ENCODE measurements around the gene TNFRSF4. TPM values are rescaled to one million over a fixed set of nuclear protein-coding genes. Genes with fewer than 3 reads are reported as not detected.

TNFRSF4 gene
- total and polyA plus RNA-seq, 9 of the 15 experiments (the other 6 are each of a cell fraction or from before 2014, with no cell fraction given) = 0.07 to 0.44 (median 0.19) TPM; not detected in 5

- no peak for TF ChIP-seq ZNF280B (CRISPR knock-in tag; IDR thresholded peaks at IDR 0.05)
- no peak for TF ChIP-seq L3MBTL2 (IDR thresholded peaks at IDR 0.05)
- TF ChIP-seq PHTF2 (CRISPR knock-in tag; IDR thresholded peaks at IDR 0.05) = no peak
- no peak for TF ChIP-seq EWSR1 (IDR thresholded peaks at IDR 0.05; ENCODE audit: borderline replicate concordance, low read depth, partially characterized antibody)
- no peak for TF ChIP-seq KLF10 (CRISPR knock-in tag; IDR thresholded peaks at IDR 0.05)
- TF ChIP-seq RUNX1 (IDR thresholded peaks at IDR 0.05; ENCODE audit: low read depth) = no peak
- peak; percentile 40 to 74; a peak in 3 of 4 replicates for TF ChIP-seq KDM1A (IDR thresholded peaks at IDR 0.05)
- TF ChIP-seq ZNF436 (CRISPR knock-in tag; IDR thresholded peaks at IDR 0.05) = peak; percentile 59; the same call in 1 of the 2 replicates
- no peak for TF ChIP-seq ATF4 (CRISPR knock-in tag; IDR thresholded peaks at IDR 0.05)
- TF ChIP-seq IRF1 (CRISPR knock-in tag; IDR thresholded peaks at IDR 0.05; ENCODE audit: borderline replicate concordance) = no peak
- peak; percentile 97 for TF ChIP-seq ZFP36 (IDR thresholded peaks at IDR 0.05; ENCODE audit: low read depth, low read length, partially characterized antibody)
- no peak for TF ChIP-seq WHSC1 (IDR thresholded peaks at IDR 0.05; ENCODE audit: low read length)
- no peak for TF ChIP-seq SNRNP70 (optimal IDR thresholded peaks at IDR 0.05; ENCODE audit: low read depth, low read length)
- TF ChIP-seq KLF16 (IDR thresholded peaks at IDR 0.05) = no peak
- peak; percentile 39; the same call in 1 of the 2 replicates for TF ChIP-seq ZBTB7A (IDR thresholded peaks at IDR 0.05; ENCODE audit: borderline replicate concordance, control insufficient read depth, low read depth, low read length)
- no peak for TF ChIP-seq CREB1 (IDR thresholded peaks at IDR 0.05)
- TF ChIP-seq CREB1 (CRISPR knock-in tag; IDR thresholded peaks at IDR 0.05) = no peak
- TF ChIP-seq MTA2 (IDR thresholded peaks at IDR 0.05; ENCODE audit: low read depth) = no peak
- TF ChIP-seq SOX6 (IDR thresholded peaks at IDR 0.05) = no peak
- no peak for TF ChIP-seq MIER1 (IDR thresholded peaks at IDR 0.05; ENCODE audit: low read depth)
- no peak for TF ChIP-seq JUNB (CRISPR knock-in tag; conservative IDR thresholded peaks at IDR 0.05)
- TF ChIP-seq POLR2G (IDR thresholded peaks at IDR 0.05; ENCODE audit: low read depth, low read length) = no peak
- TF ChIP-seq E2F6 (IDR thresholded peaks at IDR 0.05; ENCODE audit: borderline replicate concordance in 1 of 2, extremely low read depth in 1 of 2, insufficient read depth in 1 of 2, insufficient read length in 1 of 2, low read depth in 1 of 2, low read length in 1 of 2, poor library complexity in 1 of 2, severe bottlenecking in 1 of 2) = peak in 1 of 2 experiments; percentile 36
These were observed 30.7 kb downstream of the TNFRSF4 start (continued) for GRCh38 chr1:1183221-1183747.

Measured in K562 (cell line).